ENCODE data around the gene FBXO38. TPM values are rescaled to one million over a fixed set of nuclear protein-coding genes. Genes with fewer than 3 reads are reported as not detected.

FBXO38 gene
- total and polyA plus RNA-seq, 2 donors (not counting 1 experiment from before 2014, with no cell fraction given): 14.4 to 97.0 TPM

DNA sequence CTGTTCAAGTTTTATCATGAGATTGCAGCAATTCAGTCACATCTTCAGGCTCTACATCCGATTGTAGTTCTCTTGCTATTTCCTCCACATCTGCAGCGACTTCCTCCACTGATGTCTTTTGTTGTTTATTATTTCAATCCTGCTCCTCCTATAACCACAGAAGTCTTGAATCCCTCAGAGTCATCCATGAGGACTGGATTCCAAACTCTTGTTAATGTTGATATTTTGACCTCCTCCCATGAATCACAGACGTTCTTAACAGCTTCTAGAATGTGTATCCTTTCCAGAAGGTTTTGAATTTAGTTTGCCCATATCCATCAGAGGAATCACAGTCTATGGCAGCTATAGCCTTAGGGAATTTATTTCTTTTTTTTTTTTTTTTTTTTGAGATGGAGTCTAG is 3.6 kb downstream of the FBXO38 start:
- Histone ChIP-seq H3K36me3 (replicated peaks in 1 of 2; ENCODE audit: control extremely low read depth in 1 of 2, control insufficient read depth in 1 of 2, extremely low read depth in 1 of 2, insufficient read depth in 2 of 2, low read length in 1 of 2) (peaks cover 6 to 16% of the 10 kb centered on the region in 2 experiments), H3K4me3 (ENCODE audit: control extremely low read depth in 1 of 5, extremely low read depth in 1 of 5, insufficient read depth in 1 of 5, low read depth in 2 of 5, low read length in 4 of 5) (no peak overlapping the region), H3K27me3 (replicated peaks in 1 of 4; ENCODE audit: control extremely low read depth in 1 of 4, control insufficient read depth in 3 of 4, insufficient read depth in 4 of 4, low read length in 3 of 4) (no peaks in the 10 kb centered on the region), H3K27ac (ENCODE audit: low read length in 2 of 2) (no peak overlapping the region), H3K79me2 (ENCODE audit: control insufficient read depth, insufficient read depth, low read length) (peaks cover 89% of the 10 kb centered on the region), H3K4me2 (replicated peaks; ENCODE audit: low read depth, low read length, poor library complexity, severe bottlenecking) (no peak overlapping the region), H3K9me3 (ENCODE audit: control extremely low read depth in 1 of 3, control insufficient read depth in 2 of 3, insufficient read depth in 1 of 3, low read length in 2 of 3) (no peaks in the 10 kb centered on the region), H3K4me1 (ENCODE audit: control insufficient read depth in 2 of 2, insufficient read depth in 2 of 2, low read length in 2 of 2) (peaks cover 24 to 26% of the 10 kb centered on the region in 2 donors), H2AFZ (ENCODE audit: insufficient read depth, low read depth, low read length, poor library complexity, severe bottlenecking) (no peak overlapping the region), H4K20me1 (ENCODE audit: control insufficient read depth, insufficient read depth, low read length, poor library complexity, severe bottlenecking) (peaks cover 43% of the 10 kb centered on the region), H3K9ac (ENCODE audit: low read length) (no peak overlapping the region)
- no peak for TF ChIP-seq EZH2 (IDR thresholded peaks at IDR 0.05; ENCODE audit: borderline replicate concordance, insufficient read depth, low read depth, low read length, poor library complexity, severe bottlenecking)
- TF ChIP-seq, protein P1, sequence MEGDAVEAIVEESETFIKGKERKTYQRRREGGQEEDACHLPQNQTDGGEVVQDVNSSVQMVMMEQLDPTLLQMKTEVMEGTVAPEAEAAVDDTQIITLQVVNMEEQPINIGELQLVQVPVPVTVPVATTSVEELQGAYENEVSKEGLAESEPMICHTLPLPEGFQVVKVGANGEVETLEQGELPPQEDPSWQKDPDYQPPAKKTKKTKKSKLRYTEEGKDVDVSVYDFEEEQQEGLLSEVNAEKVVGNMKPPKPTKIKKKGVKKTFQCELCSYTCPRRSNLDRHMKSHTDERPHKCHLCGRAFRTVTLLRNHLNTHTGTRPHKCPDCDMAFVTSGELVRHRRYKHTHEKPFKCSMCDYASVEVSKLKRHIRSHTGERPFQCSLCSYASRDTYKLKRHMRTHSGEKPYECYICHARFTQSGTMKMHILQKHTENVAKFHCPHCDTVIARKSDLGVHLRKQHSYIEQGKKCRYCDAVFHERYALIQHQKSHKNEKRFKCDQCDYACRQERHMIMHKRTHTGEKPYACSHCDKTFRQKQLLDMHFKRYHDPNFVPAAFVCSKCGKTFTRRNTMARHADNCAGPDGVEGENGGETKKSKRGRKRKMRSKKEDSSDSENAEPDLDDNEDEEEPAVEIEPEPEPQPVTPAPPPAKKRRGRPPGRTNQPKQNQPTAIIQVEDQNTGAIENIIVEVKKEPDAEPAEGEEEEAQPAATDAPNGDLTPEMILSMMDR (IDR thresholded peaks at IDR 0.05): no peak
- WGBS (ENCODE audit: insufficient coverage): 80% methylated on average over 1 of the region's 3 CpGs
- Mint-ChIP-seq H3K9me3 (ENCODE audit: insufficient read depth) (no peaks in the 10 kb centered on the region), H3K4me3 (no peak overlapping the region), H3K4me1 (peaks cover 69% of the 10 kb centered on the region), H3K27ac (no peak overlapping the region), H3K27me3 (no peaks in the 10 kb centered on the region)
- ATAC-seq (ENCODE audit: low read depth): no peak
- CTCF ChIA-PET: no interaction called here
- intact Hi-C loops (cut with micrococcal nuclease): no loop called here
- POLR2A ChIA-PET: no interaction called here
- no peak for DNase-seq

DNA sequence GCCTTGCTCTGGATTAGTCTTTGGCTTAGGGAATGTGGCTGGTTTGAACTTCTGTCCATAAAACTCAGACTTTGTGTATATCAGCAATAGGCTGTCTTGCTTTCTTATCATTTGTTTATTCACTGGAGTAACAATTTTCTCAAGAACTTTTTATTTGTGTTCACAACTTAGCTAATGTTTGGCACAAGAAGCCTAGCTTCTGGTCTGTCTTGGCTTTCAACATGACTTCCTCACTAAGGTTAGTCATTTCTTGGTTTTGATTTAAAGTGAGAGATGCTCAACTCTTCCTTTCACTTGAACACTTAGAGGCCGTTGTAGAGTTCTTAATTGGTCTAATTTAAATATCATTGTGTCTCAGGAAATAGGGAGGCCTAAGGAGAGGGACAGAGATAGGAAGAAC is 4.9 kb downstream of the FBXO38 start:
- Histone ChIP-seq H3K36me3 (replicated peaks in 1 of 2; ENCODE audit: control extremely low read depth in 1 of 2, control insufficient read depth in 1 of 2, extremely low read depth in 1 of 2, insufficient read depth in 2 of 2, low read length in 1 of 2) (peaks cover 6 to 26% of the 10 kb centered on the region in 2 experiments), H3K4me1 (ENCODE audit: control insufficient read depth in 2 of 2, insufficient read depth in 2 of 2, low read length in 2 of 2) (peaks cover 19 to 20% of the 10 kb centered on the region in 2 donors), H3K9ac (ENCODE audit: low read length) (no peak overlapping the region), H3K27me3 (replicated peaks in 1 of 4; ENCODE audit: control extremely low read depth in 1 of 4, control insufficient read depth in 3 of 4, insufficient read depth in 4 of 4, low read length in 3 of 4) (no peaks in the 10 kb centered on the region), H4K20me1 (ENCODE audit: control insufficient read depth, insufficient read depth, low read length, poor library complexity, severe bottlenecking) (peaks cover 55% of the 10 kb centered on the region), H2AFZ (ENCODE audit: insufficient read depth, low read depth, low read length, poor library complexity, severe bottlenecking) (no peak overlapping the region), H3K4me2 (replicated peaks; ENCODE audit: low read depth, low read length, poor library complexity, severe bottlenecking) (no peak overlapping the region), H3K27ac (ENCODE audit: low read length in 2 of 2) (no peak overlapping the region), H3K9me3 (ENCODE audit: control extremely low read depth in 1 of 3, control insufficient read depth in 2 of 3, insufficient read depth in 1 of 3, low read length in 2 of 3) (no peaks in the 10 kb centered on the region), H3K79me2 (ENCODE audit: control insufficient read depth, insufficient read depth, low read length) (peaks cover 97% of the 10 kb centered on the region), H3K4me3 (ENCODE audit: control extremely low read depth in 1 of 5, extremely low read depth in 1 of 5, insufficient read depth in 1 of 5, low read depth in 2 of 5, low read length in 4 of 5) (no peak overlapping the region)
- Mint-ChIP-seq H3K4me3 (no peak overlapping the region), H3K4me1 (peaks cover 62% of the 10 kb centered on the region), H3K27me3 (no peaks in the 10 kb centered on the region), H3K27ac (no peak overlapping the region), H3K9me3 (ENCODE audit: insufficient read depth) (no peaks in the 10 kb centered on the region)
- TF ChIP-seq, protein P1 (IDR thresholded peaks at IDR 0.05): no peak
- TF ChIP-seq EZH2 (IDR thresholded peaks at IDR 0.05; ENCODE audit: borderline replicate concordance, insufficient read depth, low read depth, low read length, poor library complexity, severe bottlenecking): no peak
- ChIA-PET CTCF (interaction anchor here (0.6 kb wide), 1 partner anchor 10 kb away, joined by 3 read pairs; no protein-coding TSS in a partner anchor), POLR2A (no interaction called here)
- DNase-seq (no peak), ATAC-seq (ENCODE audit: low read depth) (no peak)
- intact Hi-C loops (cut with micrococcal nuclease): no loop called here
- WGBS (ENCODE audit: insufficient coverage): no CpG with 5 or more reads among the region's 1 CpG
